HG02840 (cell line): Measurements from ENCODE around the gene CALCA.
"Not testable (repeated sequence)": the region's sequence is repeated elsewhere in the genome, so short reads cannot be mapped to it uniquely, and the experiment has no call there.

Experiments used
- ATAC-seq: cut with Tn5 transposase; IDR thresholded peaks from one replicate; pipeline ENCODE4 v1.9.1; 2021; ENCODE audit warnings: mild to moderate bottlenecking, moderate library complexity, moderate number of reproducible peaks; ENCODE audit not compliant: unreplicated experiment, low FRiP score

CALCA gene, protein sequence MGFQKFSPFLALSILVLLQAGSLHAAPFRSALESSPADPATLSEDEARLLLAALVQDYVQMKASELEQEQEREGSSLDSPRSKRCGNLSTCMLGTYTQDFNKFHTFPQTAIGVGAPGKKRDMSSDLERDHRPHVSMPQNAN

DNA sequence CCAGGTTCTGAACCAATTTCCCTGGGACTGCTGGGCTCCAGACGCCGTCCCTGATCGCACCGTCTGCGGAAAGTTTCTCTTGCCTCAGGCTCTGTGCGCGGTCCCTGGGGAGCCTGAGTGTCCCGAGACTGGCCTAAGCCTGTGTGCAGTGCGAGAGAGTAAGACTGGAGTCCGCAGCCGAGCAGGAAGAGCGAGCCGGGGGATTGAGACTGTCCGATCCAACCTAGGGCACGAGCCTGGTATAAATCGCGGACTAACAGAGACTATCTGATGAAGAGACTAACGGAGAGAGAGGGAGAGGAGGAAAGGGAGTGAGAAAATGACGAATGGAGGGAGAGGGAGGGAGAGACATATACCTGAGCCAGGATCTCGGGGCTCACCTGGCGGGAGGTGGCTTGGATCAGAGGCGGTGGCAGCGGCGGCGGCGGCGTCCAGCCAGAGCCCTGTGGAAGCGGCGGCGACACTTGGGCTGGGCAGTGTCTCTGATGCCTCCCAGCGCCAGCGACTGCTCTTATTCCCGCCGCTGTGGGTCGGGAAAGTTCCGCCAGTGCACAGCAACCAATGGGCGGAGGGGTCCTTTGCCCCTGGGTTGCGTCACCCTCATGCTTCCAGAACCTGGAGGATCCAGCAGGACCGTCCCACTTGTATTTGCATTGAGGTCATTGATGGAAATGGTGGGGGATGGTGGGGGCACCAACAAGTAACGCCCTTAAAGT lies at the start of gene CALCA:
CALCA (minus strand) TSS at position 487 of the 716 bp plus-strand sequence. CDS start 1,159 bp downstream, outside the sequence.
- ATAC-seq, result no peak

DNA sequence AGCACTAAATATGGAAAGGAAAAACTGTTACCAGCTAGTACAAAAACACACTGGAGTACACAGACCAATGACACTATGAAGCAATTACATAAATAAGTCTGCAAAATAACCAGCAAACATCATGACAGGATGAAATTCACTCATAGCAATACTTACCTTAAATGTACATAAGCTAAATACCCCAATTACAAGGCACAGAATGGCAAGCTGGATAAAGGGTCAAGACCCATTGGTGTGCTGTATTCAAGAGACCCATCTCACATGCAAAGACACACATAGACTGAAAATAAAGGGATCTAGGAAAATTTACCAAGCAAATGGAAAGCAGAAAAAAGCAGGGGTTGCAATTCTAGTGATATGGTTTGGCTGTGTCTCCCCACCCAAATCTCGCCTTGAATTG lies 44.0 kb upstream of the CALCA start:
- no peak for ATAC-seq

DNA sequence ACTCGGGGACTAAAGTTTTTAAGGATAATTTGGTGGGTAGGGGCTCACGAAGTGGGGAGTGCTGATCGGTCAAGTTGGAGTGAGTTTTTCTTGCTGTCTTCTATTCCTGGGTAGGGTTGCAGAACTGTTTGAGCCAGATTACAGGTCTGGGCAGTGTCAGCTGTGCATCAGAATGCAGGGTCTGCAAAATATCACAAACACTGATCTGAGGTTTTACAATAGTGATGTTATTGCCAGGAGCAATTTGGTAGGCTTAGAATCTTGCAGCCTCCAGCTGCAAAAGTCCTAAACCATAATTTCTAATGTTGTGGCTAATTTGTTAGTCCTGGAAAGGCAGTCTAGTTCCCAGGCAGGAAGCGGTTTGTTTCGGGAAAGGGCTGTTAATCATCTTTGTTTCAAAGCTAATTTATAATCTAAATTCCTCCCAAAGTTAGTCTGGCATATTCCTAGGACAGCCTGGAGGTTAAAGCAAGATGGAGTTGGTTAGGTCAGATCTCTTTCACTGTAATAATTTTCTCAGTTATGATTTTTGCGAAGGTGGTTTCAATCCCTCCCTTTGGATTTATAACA lies 39.7 kb upstream of the CALCA start:
- ATAC-seq, result no peak

DNA sequence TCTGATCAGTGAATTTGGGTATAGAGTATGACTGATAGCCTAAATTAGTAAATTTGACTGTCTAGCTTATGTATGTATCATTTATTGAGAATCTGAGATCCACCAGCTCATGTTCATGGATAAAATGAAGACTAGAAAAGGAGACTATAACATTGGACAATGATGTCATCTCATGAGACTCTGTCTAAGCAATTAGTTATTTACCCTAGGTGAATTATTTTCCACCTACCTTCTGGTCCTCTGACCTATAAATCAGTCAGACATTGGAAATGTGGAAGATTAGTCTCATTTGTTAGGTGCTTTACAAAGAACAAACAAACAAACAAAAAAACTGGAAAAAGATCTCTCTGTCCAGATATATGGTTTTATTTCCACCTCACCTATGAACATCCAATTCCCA lies 38.7 kb upstream of the CALCA start:
- no peak for ATAC-seq

DNA sequence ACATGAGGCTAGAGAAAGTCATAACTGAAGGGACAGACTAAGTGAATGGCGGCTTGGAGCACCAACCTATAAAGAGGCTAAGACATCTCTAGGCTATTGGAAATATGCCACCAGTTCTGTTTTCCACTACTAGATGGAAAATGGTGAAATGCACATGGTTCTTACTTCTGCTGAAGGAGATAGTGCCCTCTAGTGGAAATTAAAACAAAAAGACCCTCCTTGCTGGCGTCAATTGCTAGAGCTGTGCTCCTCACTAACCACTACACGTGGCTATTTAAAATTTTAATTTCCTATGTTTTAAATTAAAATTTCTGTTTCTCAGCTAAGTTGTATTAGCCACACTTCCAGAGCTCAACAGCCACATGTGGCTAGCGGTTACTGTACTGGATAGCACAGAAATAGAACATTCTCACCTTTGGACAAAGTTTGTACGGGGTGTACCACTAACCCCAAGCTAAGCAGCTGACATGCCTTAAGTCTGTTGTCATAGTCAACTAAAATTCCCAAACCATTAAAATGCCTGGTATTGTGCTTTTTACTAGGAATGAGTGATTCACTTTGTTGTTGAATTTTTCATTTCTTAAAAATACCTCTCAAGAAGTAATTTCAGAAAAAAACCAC lies 34.1 kb upstream of the CALCA start:
- ATAC-seq, result no peak

DNA sequence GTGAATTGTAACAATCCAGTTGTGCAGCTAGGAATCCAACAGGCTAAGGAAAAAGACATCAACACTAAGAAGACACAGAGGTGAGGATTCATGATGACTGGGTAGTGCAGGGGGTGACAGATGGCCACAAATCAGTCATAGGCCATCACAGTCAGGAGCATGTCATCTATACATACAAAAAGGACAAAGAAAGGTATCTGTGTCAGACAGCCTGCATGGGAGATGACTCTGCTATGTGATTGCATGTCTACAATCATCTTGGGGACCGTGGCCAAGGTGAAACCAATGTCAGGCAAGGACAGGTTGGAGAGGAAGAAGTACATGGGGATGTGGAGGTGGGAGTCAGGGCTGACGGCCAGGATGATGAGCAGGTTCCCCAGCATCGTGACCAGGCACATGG lies 16.0 kb upstream of the CALCA start:
- not testable (repeated sequence) for ATAC-seq

DNA sequence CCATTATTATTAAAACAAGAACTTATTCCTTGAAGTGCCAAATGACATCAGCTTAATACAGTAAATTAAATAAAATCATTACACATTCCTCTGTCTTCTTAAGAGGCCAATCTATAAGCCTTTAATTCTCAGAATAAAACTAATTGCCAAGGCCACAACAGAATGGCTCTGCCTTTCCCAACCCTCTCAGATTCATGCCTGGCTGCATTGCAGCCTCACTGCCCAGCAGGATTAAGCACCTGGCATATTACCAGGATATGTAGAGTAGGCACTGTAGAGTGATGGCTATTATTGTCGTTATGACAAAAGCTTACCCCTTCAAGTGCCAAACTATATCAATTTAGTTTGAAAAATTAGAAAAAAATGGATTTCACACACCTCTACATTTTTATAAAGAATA lies 9.4 kb upstream of the CALCA start:
- ATAC-seq, result no peak

DNA sequence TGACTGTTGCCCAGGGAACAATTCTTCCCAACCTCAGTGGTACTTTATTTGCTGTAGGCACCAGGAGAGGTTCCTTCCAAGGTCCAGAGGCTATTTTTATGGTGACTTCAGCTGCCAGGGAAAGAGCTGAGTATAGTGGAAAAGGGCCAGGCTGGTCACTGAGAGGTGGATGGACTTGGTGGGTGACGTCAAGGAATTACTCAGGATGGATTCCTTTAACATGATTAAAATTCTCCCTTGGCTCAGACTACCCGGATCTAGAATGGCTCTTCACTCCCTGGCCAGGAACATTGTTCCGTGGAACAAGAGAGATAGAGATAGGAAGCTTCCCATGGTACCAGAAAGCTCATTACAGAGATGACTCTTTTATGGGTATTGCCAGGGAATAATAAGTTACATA lies 8.7 kb upstream of the CALCA start:
- no peak for ATAC-seq

DNA sequence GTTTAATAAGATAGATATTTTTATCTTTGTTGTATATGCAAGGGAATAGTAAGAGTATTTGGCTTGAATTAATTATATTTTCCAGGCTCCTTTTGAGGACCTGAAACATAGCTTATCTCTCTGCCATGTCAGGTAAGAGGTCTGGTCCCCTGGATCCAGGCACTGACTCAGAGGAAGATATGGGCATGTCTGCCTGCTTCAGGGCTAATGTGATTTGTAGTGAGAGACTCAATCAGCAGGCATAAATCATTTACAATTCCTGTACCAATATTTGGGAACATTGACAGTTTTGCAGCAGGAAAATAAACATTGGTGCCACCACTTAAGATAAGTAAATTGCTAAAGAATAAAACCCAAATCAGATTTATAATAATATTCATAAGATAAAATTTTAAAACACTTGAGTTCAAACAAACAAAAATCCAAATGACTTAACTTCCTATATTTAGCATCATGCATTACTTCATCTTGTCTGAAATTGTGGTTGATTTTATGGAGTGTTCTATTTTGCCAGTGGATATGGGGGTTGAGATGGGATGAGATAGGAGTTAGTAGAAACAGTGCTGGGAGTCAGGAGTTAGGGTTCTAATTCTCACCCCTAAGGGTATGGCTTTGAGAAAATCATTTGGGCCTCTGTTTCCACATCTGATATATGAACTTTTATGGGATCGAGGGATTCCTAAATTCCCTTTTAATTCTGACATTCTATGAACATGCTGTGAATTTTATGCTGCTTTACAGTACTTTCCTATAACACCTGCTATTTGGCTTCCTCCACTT lies 5.1 kb upstream of the CALCA start:
- ATAC-seq, result no peak

DNA sequence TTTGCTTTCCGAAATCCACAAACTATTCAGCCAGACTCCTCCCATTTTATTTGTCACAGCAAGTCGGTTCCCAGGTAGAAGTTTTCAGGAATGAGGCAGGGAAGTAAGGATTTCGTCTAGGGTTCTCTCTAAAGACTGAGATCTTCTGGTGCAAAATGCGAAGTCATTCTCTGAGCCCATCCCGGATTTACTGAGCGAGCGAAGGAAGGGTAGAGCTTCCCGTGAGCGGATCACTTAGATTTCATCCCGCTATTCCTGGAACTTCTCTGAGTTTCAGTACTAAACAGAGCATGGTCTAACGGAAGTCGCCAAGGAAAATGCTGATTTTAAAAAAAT lies 3.1 kb upstream of the CALCA start:
- no peak for ATAC-seq

DNA sequence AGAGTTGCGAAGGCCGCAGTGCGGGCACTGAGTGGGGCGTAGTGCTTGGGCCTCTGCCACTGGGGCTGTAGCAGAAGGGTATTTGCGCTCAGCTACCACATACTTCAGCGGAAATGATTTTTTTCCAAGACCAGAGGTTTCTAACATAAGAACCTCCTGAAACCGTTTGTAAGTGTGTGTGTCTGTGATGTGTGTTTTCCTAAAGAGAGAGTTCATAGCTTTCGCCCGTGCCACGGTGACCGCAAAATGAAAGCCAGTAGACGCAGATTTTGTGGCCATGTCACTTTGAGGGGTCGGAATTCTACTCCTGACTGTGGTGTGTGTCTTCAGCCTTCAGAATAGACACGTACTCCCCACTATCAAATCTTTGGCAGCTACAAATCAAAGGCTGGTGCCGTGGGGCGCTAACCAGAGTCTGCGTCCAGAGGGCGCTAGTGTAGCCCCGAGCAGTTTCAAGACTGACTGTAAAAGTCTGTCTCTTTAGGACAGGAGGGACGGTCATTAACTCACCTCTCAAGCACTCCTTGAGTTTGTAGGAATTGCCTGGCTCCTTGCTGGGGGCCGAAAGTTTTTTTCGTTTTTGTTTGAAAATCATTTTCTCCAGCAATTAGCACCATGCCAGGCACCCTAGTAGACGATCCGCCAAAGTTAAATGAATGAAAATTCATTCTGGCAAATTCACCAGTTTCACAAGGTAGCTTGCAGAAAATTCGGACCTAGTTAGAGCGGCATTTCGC lies 2.5 kb upstream of the CALCA start:
- ATAC-seq, result no peak

DNA sequence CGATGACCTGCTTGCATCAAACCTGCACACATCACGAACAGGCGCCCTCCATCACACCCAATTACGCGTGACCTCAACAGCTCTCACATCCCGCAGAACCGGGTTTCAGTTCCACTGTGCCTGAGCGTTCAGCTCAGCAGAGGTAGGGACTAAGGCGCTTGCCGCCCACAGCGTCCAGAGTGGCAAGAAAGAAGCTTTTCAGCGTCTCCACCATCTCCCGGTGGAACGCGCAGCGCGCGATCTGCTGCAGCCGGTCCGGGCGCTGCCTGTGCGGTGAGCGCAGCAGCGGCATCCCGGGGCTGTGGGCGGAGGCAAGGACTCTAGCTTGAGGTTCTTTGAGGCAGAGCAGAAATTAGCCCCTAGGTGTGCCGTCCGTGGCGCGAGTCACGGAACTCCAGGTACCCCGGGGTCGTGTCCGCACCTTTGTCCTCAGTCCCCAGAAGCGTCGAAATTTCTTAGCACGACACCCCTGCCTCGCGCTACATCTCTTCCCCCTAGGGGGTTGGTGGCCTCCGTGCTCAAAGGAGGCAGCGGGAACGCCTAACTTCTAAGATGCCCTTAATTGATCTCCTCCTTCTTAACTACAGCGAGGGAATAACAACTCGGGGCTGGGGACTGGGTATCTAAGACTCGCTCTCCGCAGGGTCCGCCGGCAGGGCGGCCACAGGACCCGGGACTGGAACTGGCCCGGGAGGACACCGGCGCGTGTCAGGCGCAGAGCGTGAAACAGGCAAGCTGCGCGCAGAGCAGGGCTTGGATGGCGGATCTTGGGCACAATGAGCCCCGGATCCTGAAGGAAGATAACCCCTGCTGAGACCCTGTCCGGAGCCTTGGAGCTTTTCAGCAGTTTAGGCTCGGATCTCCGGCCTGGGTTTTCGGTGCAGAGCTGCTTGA lies 1.7 kb upstream of the CALCA start:
- ATAC-seq, result no peak

DNA sequence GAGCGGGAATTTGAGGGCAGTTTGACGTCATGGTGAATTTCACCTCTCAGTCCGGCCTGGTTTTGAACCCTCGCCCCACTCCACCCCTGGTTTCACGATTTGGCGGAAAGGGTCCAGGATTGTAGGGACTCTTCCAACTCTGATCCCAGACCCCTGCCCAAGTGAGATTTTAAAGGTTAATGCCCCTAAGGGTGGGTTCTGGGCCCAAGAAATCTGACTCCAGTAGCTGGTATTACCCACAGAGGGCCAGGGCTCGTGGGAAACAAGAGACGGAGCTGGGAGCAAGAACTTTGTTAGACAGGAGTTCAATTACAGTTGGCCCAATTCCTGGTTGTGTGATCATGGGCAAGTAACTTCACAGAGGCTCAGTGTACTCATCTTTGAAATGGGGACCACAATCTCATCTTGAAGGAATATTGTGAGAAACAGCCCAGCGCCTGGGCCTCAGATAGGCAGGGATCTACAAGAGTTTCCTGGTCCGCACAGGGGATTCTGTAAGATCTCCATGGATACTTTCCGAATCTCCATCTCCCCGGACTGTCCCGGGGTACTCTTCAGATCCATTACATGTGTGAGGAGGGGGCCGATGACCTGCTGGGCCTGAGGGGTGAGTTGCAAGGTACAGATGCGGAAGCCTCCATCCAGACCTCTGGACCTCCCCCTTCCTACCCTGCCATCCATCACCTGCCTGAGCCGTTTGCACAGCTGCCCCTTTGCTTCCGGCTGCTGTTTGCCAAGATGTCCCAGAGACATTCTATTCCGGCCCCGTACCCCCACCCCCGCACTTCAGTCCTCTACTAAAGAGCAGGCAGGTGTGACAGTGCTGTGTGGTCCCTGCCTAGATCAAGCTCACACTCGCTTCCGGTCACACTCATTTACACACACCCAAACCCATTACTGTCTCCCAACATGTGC lies 687 bp upstream of the CALCA start:
- ATAC-seq, result no peak

DNA sequence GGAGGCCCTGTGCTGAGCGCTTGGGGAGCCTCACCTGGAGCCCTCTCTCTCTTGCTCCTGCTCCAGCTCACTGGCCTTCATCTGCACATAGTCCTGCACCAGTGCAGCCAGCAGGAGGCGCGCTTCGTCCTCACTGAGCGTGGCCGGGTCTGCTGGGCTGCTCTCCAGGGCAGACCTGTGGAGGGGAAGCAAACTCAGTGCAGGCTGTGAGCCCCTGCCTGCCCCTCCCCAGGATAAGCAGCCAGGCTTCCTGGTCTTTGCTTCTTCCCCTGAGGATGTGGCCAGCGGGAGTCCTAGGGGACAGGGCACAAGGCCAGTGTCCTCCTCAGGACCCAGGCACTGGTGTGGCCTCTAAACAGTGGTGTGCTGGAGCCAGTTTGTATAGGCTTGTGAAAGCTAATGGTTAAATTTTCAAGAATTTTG lies 2.2 kb downstream of the CALCA start:
- no peak for ATAC-seq

DNA sequence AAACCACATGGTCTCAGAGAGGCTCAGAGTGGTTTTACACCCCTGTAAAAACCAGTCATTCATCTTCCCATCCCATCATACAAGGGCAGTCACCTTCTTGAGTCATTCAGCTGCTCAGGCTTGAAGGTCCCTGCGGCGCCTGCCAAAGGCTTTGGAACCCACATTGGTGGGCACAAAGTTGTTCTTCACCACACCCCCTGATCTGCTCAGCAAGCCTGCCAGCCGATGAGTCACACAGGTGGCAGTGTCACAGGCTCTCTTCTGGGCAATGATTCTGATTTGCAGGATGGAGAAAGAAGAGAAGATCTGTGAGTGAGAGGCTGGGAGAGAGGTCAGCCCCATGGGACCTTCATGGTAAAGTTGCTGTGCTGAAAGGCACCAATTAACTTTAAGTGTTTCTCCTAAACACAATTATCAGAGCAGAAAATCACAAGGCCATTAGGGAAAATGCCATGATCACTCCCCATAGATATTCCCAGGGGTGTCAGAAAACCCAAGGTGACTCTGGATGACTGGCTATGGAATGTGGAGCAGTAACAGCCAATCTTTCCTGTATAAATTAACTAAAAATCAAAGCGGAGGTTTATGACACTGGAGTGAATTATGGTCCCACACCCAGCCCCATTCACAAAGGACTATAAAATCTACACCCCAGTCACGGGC lies 4.4 kb downstream of the CALCA start:
- ATAC-seq, result no peak

DNA sequence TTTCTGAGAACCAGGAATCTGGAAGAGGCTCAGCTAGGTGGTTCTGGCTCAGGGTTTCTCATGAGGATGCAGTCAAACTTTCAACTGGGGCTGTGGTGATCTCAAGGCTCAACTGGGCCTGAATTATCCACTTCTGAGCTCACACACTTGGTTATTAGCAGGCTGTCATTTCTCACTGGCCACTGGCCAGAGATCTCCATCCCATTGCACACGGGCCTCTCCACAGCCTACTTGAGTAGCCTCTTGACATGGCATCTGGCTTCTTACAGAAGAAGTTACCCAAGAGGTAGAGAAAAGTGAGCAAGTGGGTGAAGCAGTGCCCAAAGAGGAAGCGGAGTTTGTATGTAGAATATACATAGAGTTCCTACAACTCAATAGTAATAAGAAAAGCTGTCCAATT lies 16.0 kb downstream of the CALCA start:
- ATAC-seq, result no peak

DNA sequence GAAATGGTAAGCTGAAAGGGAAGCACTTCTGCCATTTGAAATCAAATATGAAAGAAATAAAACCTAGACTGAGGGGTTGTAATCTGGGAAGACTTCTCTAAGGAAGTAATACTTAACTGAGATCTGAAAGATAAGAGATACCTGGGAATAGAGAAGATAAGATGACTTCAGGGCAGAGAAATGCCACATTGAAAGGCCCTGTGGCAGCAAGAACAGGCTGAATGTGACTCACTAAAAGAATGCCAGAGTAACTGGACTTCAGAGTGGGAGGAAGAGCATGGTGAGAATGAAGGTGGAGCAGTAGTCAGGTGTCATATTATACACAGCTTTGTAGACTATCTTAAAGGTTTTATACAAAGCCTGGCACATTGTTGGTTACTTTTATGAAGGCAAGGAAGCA lies 17.6 kb downstream of the CALCA start:
- ATAC-seq, result no peak

DNA sequence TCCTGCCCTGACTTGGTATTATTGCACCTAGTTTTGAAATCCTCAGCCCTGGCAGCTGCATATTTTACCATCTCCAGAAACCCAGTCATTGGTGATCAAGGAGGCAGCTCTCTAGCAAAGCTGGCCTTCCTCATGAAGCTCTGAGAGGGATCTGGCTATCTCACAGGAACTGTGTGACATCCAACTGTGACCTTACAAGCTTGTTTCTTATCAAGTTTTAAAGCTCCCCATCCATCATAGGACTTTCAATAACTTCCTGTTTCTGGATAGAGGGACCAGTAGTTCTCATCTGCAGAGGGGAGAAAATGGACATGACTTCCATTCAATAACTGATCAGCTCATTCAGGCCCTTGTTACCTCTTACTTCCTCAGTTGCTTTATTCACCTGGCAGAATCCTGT lies 18.2 kb downstream of the CALCA start:
- ATAC-seq, result no peak
